ENCODE results near the gene ANKRD33. TPM values are rescaled to one million over a fixed set of nuclear protein-coding genes. Genes with fewer than 3 reads are reported as not detected.

ANKRD33 gene
- total RNA-seq, 1 experiment from 2014 or later: not detected

DNA sequence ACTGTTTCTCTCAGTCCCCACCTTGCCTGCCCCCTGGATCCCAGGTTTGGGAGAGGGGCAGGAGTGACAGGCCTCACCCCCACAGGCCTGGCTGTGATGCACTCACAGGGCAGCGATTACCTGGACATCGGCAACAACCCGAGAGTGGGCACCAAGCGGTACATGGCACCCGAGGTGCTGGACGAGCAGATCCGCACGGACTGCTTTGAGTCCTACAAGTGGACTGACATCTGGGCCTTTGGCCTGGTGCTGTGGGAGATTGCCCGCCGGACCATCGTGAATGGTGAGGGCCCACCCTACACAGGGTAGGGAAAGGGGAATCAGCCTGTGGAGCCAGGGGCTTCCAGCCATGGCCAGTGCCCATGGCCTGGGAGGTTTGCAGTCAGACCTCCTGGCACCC is 28.0 kb downstream of the ANKRD33 start:
- no peaks in the 10 kb centered on the region for H3K27me3 Mint-ChIP-seq (ENCODE audit: insufficient read depth, unreplicated experiment)
- peaks cover 9% of the 10 kb centered on the region for H3K4me1 Mint-ChIP-seq (ENCODE audit: low read depth, unreplicated experiment)
- CTCF ChIA-PET: no interaction called here
- Histone ChIP-seq H3K9me3 (no peaks in the 10 kb centered on the region), H3K4me3 (ENCODE audit: low read depth, low read length) (no peak overlapping the region), H3K27me3 (replicated peaks; ENCODE audit: control insufficient read depth, insufficient read depth, low read length) (no peaks in the 10 kb centered on the region), H3K4me1 (no peaks in the 10 kb centered on the region; the same call in 1 of the 2 replicates), H3K36me3 (ENCODE audit: control insufficient read depth, insufficient read depth, low read length) (no peaks in the 10 kb centered on the region)
- no TSS peak for BruUV-seq (replicated peaks)
- TF ChIP-seq, protein P1, sequence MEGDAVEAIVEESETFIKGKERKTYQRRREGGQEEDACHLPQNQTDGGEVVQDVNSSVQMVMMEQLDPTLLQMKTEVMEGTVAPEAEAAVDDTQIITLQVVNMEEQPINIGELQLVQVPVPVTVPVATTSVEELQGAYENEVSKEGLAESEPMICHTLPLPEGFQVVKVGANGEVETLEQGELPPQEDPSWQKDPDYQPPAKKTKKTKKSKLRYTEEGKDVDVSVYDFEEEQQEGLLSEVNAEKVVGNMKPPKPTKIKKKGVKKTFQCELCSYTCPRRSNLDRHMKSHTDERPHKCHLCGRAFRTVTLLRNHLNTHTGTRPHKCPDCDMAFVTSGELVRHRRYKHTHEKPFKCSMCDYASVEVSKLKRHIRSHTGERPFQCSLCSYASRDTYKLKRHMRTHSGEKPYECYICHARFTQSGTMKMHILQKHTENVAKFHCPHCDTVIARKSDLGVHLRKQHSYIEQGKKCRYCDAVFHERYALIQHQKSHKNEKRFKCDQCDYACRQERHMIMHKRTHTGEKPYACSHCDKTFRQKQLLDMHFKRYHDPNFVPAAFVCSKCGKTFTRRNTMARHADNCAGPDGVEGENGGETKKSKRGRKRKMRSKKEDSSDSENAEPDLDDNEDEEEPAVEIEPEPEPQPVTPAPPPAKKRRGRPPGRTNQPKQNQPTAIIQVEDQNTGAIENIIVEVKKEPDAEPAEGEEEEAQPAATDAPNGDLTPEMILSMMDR (IDR thresholded peaks at IDR 0.05; ENCODE audit: insufficient read depth in 1 of 2, low read depth in 1 of 2, low read length in 1 of 2, severe bottlenecking in 1 of 2, unreplicated experiment in 1 of 2): no peak
- no peak overlapping the region for H3K27ac Mint-ChIP-seq (ENCODE audit: unreplicated experiment)
- DNase-seq: no peak
- intact Hi-C loops (cut with micrococcal nuclease; ENCODE audit: unreplicated experiment): no loop called here
- POLR2A ChIA-PET: no interaction called here
- no peaks in the 10 kb centered on the region for H3K36me3 Mint-ChIP-seq (ENCODE audit: insufficient read depth, unreplicated experiment)
- no peak overlapping the region for H3K4me3 Mint-ChIP-seq (ENCODE audit: unreplicated experiment)
- no peaks in the 10 kb centered on the region for H3K9me3 Mint-ChIP-seq (ENCODE audit: unreplicated experiment)

DNA sequence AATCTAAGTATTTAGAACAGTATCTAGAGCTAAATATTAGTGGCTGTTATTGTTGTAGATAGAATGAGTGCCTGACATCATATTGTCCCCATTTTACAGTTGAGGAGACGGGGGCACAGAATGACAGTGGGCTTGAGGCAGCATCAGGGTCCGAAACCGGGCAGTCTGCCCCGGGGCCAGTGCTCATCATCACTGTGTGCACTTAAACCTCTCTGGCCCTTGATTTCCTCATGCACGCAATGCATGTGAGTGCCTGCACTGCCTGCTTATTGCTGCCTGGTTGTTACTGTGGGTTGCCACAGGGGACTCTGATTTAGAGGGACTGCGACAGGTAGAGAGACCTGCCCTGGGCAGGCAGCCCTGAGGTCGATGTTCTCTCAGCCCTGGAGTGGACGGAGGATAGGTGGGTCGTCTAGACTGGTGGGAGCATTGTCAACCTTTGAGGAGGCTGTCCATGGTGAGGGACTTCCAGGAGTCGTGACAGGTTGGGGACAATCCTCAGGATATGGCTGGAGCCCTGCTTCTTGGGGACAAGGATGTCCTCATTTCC is 29.2 kb downstream of the ANKRD33 start:
- no peak overlapping the region for H3K4me3 ChIP-seq (ENCODE audit: low read depth, low read length)
- Mint-ChIP-seq H3K4me3 (ENCODE audit: unreplicated experiment) (no peak overlapping the region), H3K9me3 (ENCODE audit: unreplicated experiment) (no peaks in the 10 kb centered on the region), H3K36me3 (ENCODE audit: insufficient read depth, unreplicated experiment) (no peaks in the 10 kb centered on the region), H3K4me1 (ENCODE audit: low read depth, unreplicated experiment) (peaks cover 9% of the 10 kb centered on the region), H3K27ac (ENCODE audit: unreplicated experiment) (no peak overlapping the region), H3K27me3 (ENCODE audit: insufficient read depth, unreplicated experiment) (no peaks in the 10 kb centered on the region)
- no peaks in the 10 kb centered on the region for H3K36me3 ChIP-seq (ENCODE audit: control insufficient read depth, insufficient read depth, low read length)
- no TSS peak for BruUV-seq (replicated peaks)
- ChIA-PET CTCF (no interaction called here), POLR2A (no interaction called here)
- DNase-seq: no peak
- no peaks in the 10 kb centered on the region for H3K27me3 ChIP-seq (replicated peaks; ENCODE audit: control insufficient read depth, insufficient read depth, low read length)
- no peaks in the 10 kb centered on the region for H3K9me3 ChIP-seq
- TF ChIP-seq, protein P1 (IDR thresholded peaks at IDR 0.05; ENCODE audit: insufficient read depth in 1 of 2, low read depth in 1 of 2, low read length in 1 of 2, severe bottlenecking in 1 of 2, unreplicated experiment in 1 of 2): no peak
- H3K4me1 ChIP-seq: no peaks in the 10 kb centered on the region; the same call in 1 of the 2 replicates
- intact Hi-C loops (cut with micrococcal nuclease; ENCODE audit: unreplicated experiment): no loop called here

DNA sequence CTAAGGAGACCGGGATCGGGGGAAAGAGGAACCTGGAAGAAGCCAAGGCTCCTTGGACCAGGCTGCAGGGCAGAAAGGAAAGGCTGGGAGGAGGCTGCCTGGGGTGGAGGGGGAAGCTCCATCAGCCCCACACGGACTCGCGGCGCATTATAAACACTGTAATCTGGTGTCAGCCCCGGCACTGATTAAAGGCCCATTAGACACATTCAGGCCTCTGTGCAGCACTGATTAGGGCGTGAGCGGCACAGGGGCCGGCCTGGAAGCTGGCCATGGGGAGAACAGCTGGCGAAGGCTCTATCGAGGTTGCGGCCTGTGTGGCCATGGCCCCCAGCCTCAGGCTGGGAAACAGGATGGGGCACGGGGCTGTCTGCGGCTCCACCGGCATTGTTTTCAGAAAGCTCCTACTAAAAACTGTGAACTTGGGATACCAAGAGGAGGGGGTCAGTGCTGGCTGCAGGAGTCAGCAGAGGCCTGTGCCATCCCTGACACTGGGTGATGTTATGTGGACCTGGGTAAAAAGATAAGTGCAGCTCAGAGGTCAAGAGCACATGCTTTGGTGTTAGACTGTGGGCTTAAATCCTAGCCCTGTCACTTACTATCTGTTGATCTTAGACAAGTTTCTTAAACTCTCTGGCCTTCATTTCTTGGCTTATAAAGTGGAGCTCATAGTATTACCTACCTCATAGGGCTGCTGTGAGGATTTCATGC is 30.0 kb downstream of the ANKRD33 start:
- Histone ChIP-seq H3K9me3 (no peaks in the 10 kb centered on the region), H3K27me3 (replicated peaks; ENCODE audit: control insufficient read depth, insufficient read depth, low read length) (no peaks in the 10 kb centered on the region), H3K4me3 (ENCODE audit: low read depth, low read length) (no peak overlapping the region), H3K36me3 (ENCODE audit: control insufficient read depth, insufficient read depth, low read length) (no peaks in the 10 kb centered on the region), H3K4me1 (no peaks in the 10 kb centered on the region; the same call in 1 of the 2 replicates)
- no TSS peak for BruUV-seq (replicated peaks)
- H3K4me1 Mint-ChIP-seq (ENCODE audit: low read depth, unreplicated experiment): peaks cover 9% of the 10 kb centered on the region
- no peak overlapping the region for H3K27ac Mint-ChIP-seq (ENCODE audit: unreplicated experiment)
- TF ChIP-seq, protein P1 (IDR thresholded peaks at IDR 0.05; ENCODE audit: insufficient read depth in 1 of 2, low read depth in 1 of 2, low read length in 1 of 2, severe bottlenecking in 1 of 2, unreplicated experiment in 1 of 2): no peak
- no peak overlapping the region for H3K4me3 Mint-ChIP-seq (ENCODE audit: unreplicated experiment)
- ChIA-PET POLR2A (no interaction called here), CTCF (interaction anchor here (0.6 to 1.3 kb wide), 2 partner anchors 23 to 106 kb away, joined by 4 to 5 read pairs; no protein-coding TSS in a partner anchor)
- no peaks in the 10 kb centered on the region for H3K9me3 Mint-ChIP-seq (ENCODE audit: unreplicated experiment)
- no peaks in the 10 kb centered on the region for H3K36me3 Mint-ChIP-seq (ENCODE audit: insufficient read depth, unreplicated experiment)
- intact Hi-C loops (cut with micrococcal nuclease; ENCODE audit: unreplicated experiment): no loop called here
- no peak for DNase-seq
- no peaks in the 10 kb centered on the region for H3K27me3 Mint-ChIP-seq (ENCODE audit: insufficient read depth, unreplicated experiment)

Measured in Caco-2 (cell line).